Measurements from ENCODE around the gene SREK1. TPM values are rescaled to one million over a fixed set of nuclear protein-coding genes. Genes with fewer than 3 reads are reported as not detected.
A peak's percentile ranks its signal among the peaks of the same experiment; 100 is the strongest.

Gene SREK1
- polyA plus RNA-seq, 2 of the 4 experiments (the other 2 are of a cell fraction) = 47.6 to 87.1 TPM

GRCh38 chr5:66171349-66172344 lies 27.5 kb downstream of the SREK1 start:
- no peak overlapping the region for H3K27ac ChIP-seq
- H3K4me1 ChIP-seq = peaks cover 3% of the 10 kb centered on the region; the same call in 1 of the 3 replicates
- no peak overlapping the region for H3K4me3 ChIP-seq
- no peak for FAIRE-seq
- ATAC-seq = peak in 1 of 2 experiments; percentile 73; a peak in 3 of 6 replicates
- no peak overlapping the region for H3K4me2 ChIP-seq
- peak; percentile 36 to 50 for DNase-seq (ENCODE audit: low read depth in 1 of 2, low spot score in 1 of 2)
- no peak for TF ChIP-seq ELK1 (IDR thresholded peaks at IDR 0.05; ENCODE audit: low read depth, low read length)
- no peak for TF ChIP-seq NPAS2 (CRISPR knock-in tag; IDR thresholded peaks at IDR 0.05; ENCODE audit: borderline replicate concordance)
- TF ChIP-seq, protein P1, sequence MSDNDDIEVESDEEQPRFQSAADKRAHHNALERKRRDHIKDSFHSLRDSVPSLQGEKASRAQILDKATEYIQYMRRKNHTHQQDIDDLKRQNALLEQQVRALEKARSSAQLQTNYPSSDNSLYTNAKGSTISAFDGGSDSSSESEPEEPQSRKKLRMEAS (IDR thresholded peaks at IDR 0.05) = no peak
- TF ChIP-seq E2F6 (IDR thresholded peaks at IDR 0.05; ENCODE audit: borderline replicate concordance, low read depth) = no peak
- TF ChIP-seq BHLHE40 (IDR thresholded peaks at IDR 0.05; ENCODE audit: low read depth, low read length) = no peak
- no peak for TF ChIP-seq HOXB5 (CRISPR knock-in tag; IDR thresholded peaks at IDR 0.05)
- no peak for TF ChIP-seq GATA3 (IDR thresholded peaks at IDR 0.05; ENCODE audit: borderline replicate concordance)
- TF ChIP-seq, protein P2, sequence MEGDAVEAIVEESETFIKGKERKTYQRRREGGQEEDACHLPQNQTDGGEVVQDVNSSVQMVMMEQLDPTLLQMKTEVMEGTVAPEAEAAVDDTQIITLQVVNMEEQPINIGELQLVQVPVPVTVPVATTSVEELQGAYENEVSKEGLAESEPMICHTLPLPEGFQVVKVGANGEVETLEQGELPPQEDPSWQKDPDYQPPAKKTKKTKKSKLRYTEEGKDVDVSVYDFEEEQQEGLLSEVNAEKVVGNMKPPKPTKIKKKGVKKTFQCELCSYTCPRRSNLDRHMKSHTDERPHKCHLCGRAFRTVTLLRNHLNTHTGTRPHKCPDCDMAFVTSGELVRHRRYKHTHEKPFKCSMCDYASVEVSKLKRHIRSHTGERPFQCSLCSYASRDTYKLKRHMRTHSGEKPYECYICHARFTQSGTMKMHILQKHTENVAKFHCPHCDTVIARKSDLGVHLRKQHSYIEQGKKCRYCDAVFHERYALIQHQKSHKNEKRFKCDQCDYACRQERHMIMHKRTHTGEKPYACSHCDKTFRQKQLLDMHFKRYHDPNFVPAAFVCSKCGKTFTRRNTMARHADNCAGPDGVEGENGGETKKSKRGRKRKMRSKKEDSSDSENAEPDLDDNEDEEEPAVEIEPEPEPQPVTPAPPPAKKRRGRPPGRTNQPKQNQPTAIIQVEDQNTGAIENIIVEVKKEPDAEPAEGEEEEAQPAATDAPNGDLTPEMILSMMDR (IDR thresholded peaks at IDR 0.05) = peak; percentile 79
- TF ChIP-seq JUNB (IDR thresholded peaks at IDR 0.05) = no peak
- TF ChIP-seq HDAC2 (IDR thresholded peaks at IDR 0.05) = no peak
- TF ChIP-seq RAD21 (conservative IDR thresholded peaks at IDR 0.05 in 1 of 2, IDR thresholded peaks at IDR 0.05 in 1 of 2) = peak; percentile 45 to 54; a peak in 4 of 5 replicates
- no peak for TF ChIP-seq CEBPB (IDR thresholded peaks at IDR 0.05)
- TF ChIP-seq SMC3 (IDR thresholded peaks at IDR 0.05) = peak; percentile 41; the same call in 1 of the 3 replicates
- no peak for TF ChIP-seq HOXA7 (CRISPR knock-in tag; IDR thresholded peaks at IDR 0.05)
- no peak for TF ChIP-seq RNF2 (IDR thresholded peaks at IDR 0.05; ENCODE audit: borderline replicate concordance, low read depth)
- TF ChIP-seq HOXB13 (CRISPR knock-in tag; IDR thresholded peaks at IDR 0.05; ENCODE audit: low read depth) = no peak
- no peak for TF ChIP-seq EHMT2 (IDR thresholded peaks at IDR 0.05; ENCODE audit: low read depth)
- no peak for TF ChIP-seq EHF (CRISPR knock-in tag; IDR thresholded peaks at IDR 0.05)
- H3K9me3 ChIP-seq = no peaks in the 10 kb centered on the region
- POLR2A ChIA-PET = interaction anchor here (0.8 kb wide), 1 partner anchor 14 kb away, joined by 3 read pairs; no protein-coding TSS in a partner anchor
- 50% methylated on average over 6 of the region's 6 CpGs for WGBS (ENCODE audit: missing lambda C conversion rate)
- CTCF ChIA-PET = interaction anchor here (0.6 to 2.3 kb wide), 10 partner anchors 9 to 1163 kb away, joined by 3 to 9 read pairs (median 3); no protein-coding TSS in a partner anchor

- Histone ChIP-seq H3K9me3 (no peaks in the 10 kb centered on the region), H3K27ac (no peak overlapping the region), H3K4me2 (no peak overlapping the region), H3K4me3 (no peak overlapping the region), H3K4me1 (peaks cover 3% of the 10 kb centered on the region; the same call in 1 of the 3 replicates)
- POLR2A ChIA-PET = no interaction called here
- CTCF ChIA-PET = interaction anchor here (0.8 to 2.5 kb wide), 7 partner anchors 10 to 132 kb away, joined by 3 to 13 read pairs (median 4); no protein-coding TSS in a partner anchor
- DNase-seq (ENCODE audit: low read depth in 1 of 2, low spot score in 1 of 2) (peak in 1 of 2 experiments; percentile 39), ATAC-seq (peak; percentile 59 to 67; a peak in 3 of 6 replicates), FAIRE-seq (peak; percentile 36)
- TF ChIP-seq FOSL2 (IDR thresholded peaks at IDR 0.05) = no peak
- no peak for TF ChIP-seq FOSL2 (CRISPR knock-in tag; IDR thresholded peaks at IDR 0.05)
- no peak for TF ChIP-seq CHD4 (IDR thresholded peaks at IDR 0.05; ENCODE audit: borderline replicate concordance)
- no peak for TF ChIP-seq HES2 (IDR thresholded peaks at IDR 0.05)
- TF ChIP-seq EHMT2 (IDR thresholded peaks at IDR 0.05; ENCODE audit: low read depth) = no peak
- peak; percentile 36; the same call in 1 of the 3 replicates for TF ChIP-seq SMC3 (IDR thresholded peaks at IDR 0.05)
- no peak for TF ChIP-seq GATA3 (IDR thresholded peaks at IDR 0.05; ENCODE audit: borderline replicate concordance)
- TF ChIP-seq HEYL (CRISPR knock-in tag; IDR thresholded peaks at IDR 0.05) = no peak
- TF ChIP-seq RAD21 (conservative IDR thresholded peaks at IDR 0.05 in 1 of 2, IDR thresholded peaks at IDR 0.05 in 1 of 2) = peak; percentile 35 to 47; a peak in 3 of 5 replicates
- no peak for TF ChIP-seq ESRRA (IDR thresholded peaks at IDR 0.05; ENCODE audit: borderline replicate concordance, low read length)
- no peak for TF ChIP-seq ZFP36 (IDR thresholded peaks at IDR 0.05; ENCODE audit: borderline replicate concordance, partially characterized antibody)
- no peak for TF ChIP-seq RARB (CRISPR knock-in tag; IDR thresholded peaks at IDR 0.05)
- WGBS (ENCODE audit: missing lambda C conversion rate) = 58% methylated on average over 3 of the region's 3 CpGs
Measured at GRCh38 chr5:66174338-66174737, 30.2 kb downstream of the SREK1 start.
